Endothelial cell (in vitro differentiated cells): ENCODE results near the gene MAGOH. TPM values are rescaled to one million over a fixed set of nuclear protein-coding genes. Genes with fewer than 3 reads are reported as not detected.
"Not testable (repeated sequence)": the region's sequence is repeated elsewhere in the genome, so short reads cannot be mapped to it uniquely, and the experiment has no call there.

Experiments
- DNase-seq: peaks from one replicate; pipeline ENCODE4 v3.0.0; 2021; ENCODE audit warnings: low spot score
- H3K27ac Mint-ChIP-seq: one replicate; pipeline ENCODE4 v1.8.0; 2021; ENCODE audit warnings: mixed read lengths, inconsistent platforms; ENCODE audit not compliant: unreplicated experiment
- H3K27me3 Mint-ChIP-seq: one replicate; pipeline ENCODE4 v1.8.0; 2021; ENCODE audit warnings: mild to moderate bottlenecking, moderate library complexity, mixed read lengths, inconsistent platforms; ENCODE audit not compliant: unreplicated experiment
- H3K36me3 Mint-ChIP-seq: one replicate; pipeline ENCODE4 v1.8.0; 2021; ENCODE audit warnings: mild to moderate bottlenecking, low read depth, mixed read lengths, inconsistent platforms; ENCODE audit not compliant: unreplicated experiment
- H3K4me1 Mint-ChIP-seq: one replicate; pipeline ENCODE4 v1.8.0; 2021; ENCODE audit warnings: mild to moderate bottlenecking, mixed read lengths, inconsistent platforms; ENCODE audit not compliant: unreplicated experiment
- H3K4me3 Mint-ChIP-seq: one replicate; pipeline ENCODE4 v1.8.0; 2021; ENCODE audit warnings: mild to moderate bottlenecking, mixed read lengths, inconsistent platforms; ENCODE audit not compliant: unreplicated experiment
- H3K9me3 Mint-ChIP-seq: one replicate; pipeline ENCODE4 v1.8.0; 2021; ENCODE audit warnings: mixed read lengths, inconsistent platforms; ENCODE audit not compliant: unreplicated experiment
- CTCF ChIP-seq: fragments of 200-600 bp; sonication (generic); IDR thresholded peaks from one replicate; pipeline ENCODE4 v1.5.0; 2021; ENCODE audit warnings: antibody characterized with exemption; ENCODE audit not compliant: unreplicated experiment
- total RNA-seq: library from RNA; stranded (reverse); fragmentation: NEBNext Ultra II Directional; extraction: Animal tissue kit (Norgen Biotek cat#: 25700); gene quantifications from one replicate; pipeline ENCODE4 v1.2.1, GENCODE V29; 2021; ENCODE audit not compliant: unreplicated experiment

Gene MAGOH
- total RNA-seq, 1 donor from 2014 or later: 57.3 TPM

GRCh38 chr1:53284224-53285020, 46.1 kb upstream of the MAGOH start:
- H3K27ac Mint-ChIP-seq: no peak overlapping the region
- no peak overlapping the region for H3K4me3 Mint-ChIP-seq

GRCh38 chr1:53283156-53283555, 44.8 kb upstream of the MAGOH start:
- not testable (repeated sequence) for H3K4me1 Mint-ChIP-seq, H3K4me3 Mint-ChIP-seq, H3K27me3 Mint-ChIP-seq, H3K9me3 Mint-ChIP-seq, DNase-seq, H3K36me3 Mint-ChIP-seq, H3K27ac Mint-ChIP-seq

More at GRCh38 chr1:53284224-53285020, 46.1 kb upstream of the MAGOH start:
- no peaks in the 10 kb centered on the region for H3K4me1 Mint-ChIP-seq
- TF ChIP-seq CTCF: no peak
- no peaks in the 10 kb centered on the region for H3K9me3 Mint-ChIP-seq
- no peaks in the 10 kb centered on the region for H3K36me3 Mint-ChIP-seq
- peaks cover 1% of the 10 kb centered on the region for H3K27me3 Mint-ChIP-seq
- no peak for DNase-seq

- H3K36me3 Mint-ChIP-seq: peaks cover 4% of the 10 kb centered on the region
- H3K4me3 Mint-ChIP-seq: no peak overlapping the region
- no peak for DNase-seq
- peaks cover 5% of the 10 kb centered on the region for H3K27me3 Mint-ChIP-seq
- TF ChIP-seq CTCF: no peak
- no peak overlapping the region for H3K27ac Mint-ChIP-seq
- no peaks in the 10 kb centered on the region for H3K9me3 Mint-ChIP-seq
- H3K4me1 Mint-ChIP-seq: no peaks in the 10 kb centered on the region
Observed at GRCh38 chr1:53281133-53281532, 42.8 kb upstream of the MAGOH start.

GRCh38 chr1:53280496-53280895, 42.2 kb upstream of the MAGOH start:
- no peaks in the 10 kb centered on the region for H3K4me1 Mint-ChIP-seq
- no peak for DNase-seq
- H3K27ac Mint-ChIP-seq: no peak overlapping the region
- H3K4me3 Mint-ChIP-seq: no peak overlapping the region
- no peak for TF ChIP-seq CTCF
- peaks cover 5% of the 10 kb centered on the region for H3K27me3 Mint-ChIP-seq
- H3K36me3 Mint-ChIP-seq: peaks cover 4% of the 10 kb centered on the region
- no peaks in the 10 kb centered on the region for H3K9me3 Mint-ChIP-seq

GRCh38 chr1:53279296-53280200, 41.2 kb upstream of the MAGOH start:
- Mint-ChIP-seq H3K36me3 (peaks cover 4% of the 10 kb centered on the region), H3K4me3 (no peak overlapping the region), H3K27me3 (peaks cover 5% of the 10 kb centered on the region), H3K4me1 (no peaks in the 10 kb centered on the region), H3K27ac (no peak overlapping the region), H3K9me3 (no peaks in the 10 kb centered on the region)
- DNase-seq: no peak
- TF ChIP-seq CTCF: no peak
